ENCODE data around the gene RRP9.

DNA sequence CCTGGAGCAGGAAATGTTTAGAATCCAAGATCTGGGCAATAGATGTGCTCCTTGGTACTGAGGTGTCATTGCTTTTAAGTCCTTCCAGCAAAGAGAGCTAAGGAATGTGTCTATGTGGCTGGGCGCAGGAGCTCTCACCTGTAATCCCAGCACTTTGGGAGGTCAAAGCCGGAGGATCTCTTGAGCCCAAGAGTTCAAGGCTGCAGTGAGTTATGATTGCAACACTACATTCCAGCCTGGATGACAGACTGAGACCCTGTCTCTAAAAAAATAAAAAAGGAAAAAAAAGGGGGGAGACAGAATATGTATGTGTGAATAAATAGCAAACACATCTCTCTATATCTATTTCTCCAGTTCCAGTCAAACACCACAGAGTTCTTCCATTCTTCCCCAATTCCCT lies 9.2 kb upstream of the RRP9 start:
- TF ChIP-seq POLR2AphosphoS5 (IDR thresholded peaks at IDR 0.05; ENCODE audit: low read depth) = no peak
- TF ChIP-seq CTCF (IDR thresholded peaks at IDR 0.05; ENCODE audit: insufficient read depth, low read length) = no peak
